ENCODE measurements around the gene DEFB112.

Gene DEFB112

GRCh38 chr6:50049829-50050228 lies at the start of gene DEFB112:
TSS of gene DEFB112 (minus strand) at chr6:50049929. CDS start at chr6:50049869, 60 bp downstream.
- no peak for DNase-seq (ENCODE audit: low read depth, low spot score)

- DNase-seq (ENCODE audit: low read depth, low spot score): no peak
These were observed 48.9 kb upstream of the DEFB112 start for GRCh38 chr6:50098641-50098993.

- DNase-seq (ENCODE audit: low read depth, low spot score): no peak
These were observed 48.4 kb upstream of the DEFB112 start for GRCh38 chr6:50097966-50098640.

- no peak for DNase-seq (ENCODE audit: low read depth, low spot score)
These were observed 46.6 kb upstream of the DEFB112 start for GRCh38 chr6:50096296-50096695.

- DNase-seq (ENCODE audit: low read depth, low spot score): no peak
These were observed 44.2 kb upstream of the DEFB112 start for GRCh38 chr6:50093938-50094272.

- DNase-seq (ENCODE audit: low read depth, low spot score): no peak
These were observed 43.6 kb upstream of the DEFB112 start for GRCh38 chr6:50093116-50093937.

GRCh38 chr6:50091641-50092040 lies 41.9 kb upstream of the DEFB112 start:
- DNase-seq (ENCODE audit: low read depth, low spot score): no peak

- DNase-seq (ENCODE audit: low read depth, low spot score): no peak
These were observed 40.2 kb upstream of the DEFB112 start for GRCh38 chr6:50089911-50090310.

- no peak for DNase-seq (ENCODE audit: low read depth, low spot score)
These were observed 37.7 kb upstream of the DEFB112 start for GRCh38 chr6:50087231-50087954.

- DNase-seq (ENCODE audit: low read depth, low spot score): no peak
These were observed 27.7 kb upstream of the DEFB112 start for GRCh38 chr6:50077385-50077784.

- no peak for DNase-seq (ENCODE audit: low read depth, low spot score)
These were observed 26.7 kb upstream of the DEFB112 start for GRCh38 chr6:50076431-50076830.

- no peak for DNase-seq (ENCODE audit: low read depth, low spot score)
These were observed 22.2 kb upstream of the DEFB112 start for GRCh38 chr6:50071921-50072320.

GRCh38 chr6:50070101-50070500 lies 20.4 kb upstream of the DEFB112 start:
- no peak for DNase-seq (ENCODE audit: low read depth, low spot score)

- DNase-seq (ENCODE audit: low read depth, low spot score): no peak
These were observed 12.3 kb upstream of the DEFB112 start for GRCh38 chr6:50062051-50062450.

GRCh38 chr6:50056242-50056641 lies 6.5 kb upstream of the DEFB112 start:
- no peak for DNase-seq (ENCODE audit: low read depth, low spot score)

GRCh38 chr6:50047026-50047425 lies 2.7 kb downstream of the DEFB112 start:
- no peak for DNase-seq (ENCODE audit: low read depth, low spot score)

- DNase-seq (ENCODE audit: low read depth, low spot score): no peak
These were observed 18.8 kb downstream of the DEFB112 start for GRCh38 chr6:50030777-50031562.

GRCh38 chr6:50030350-50030749 lies 19.4 kb downstream of the DEFB112 start:
- DNase-seq (ENCODE audit: low read depth, low spot score): no peak

- no peak for DNase-seq (ENCODE audit: low read depth, low spot score)
These were observed 24.5 kb downstream of the DEFB112 start for GRCh38 chr6:50025258-50025657.

- no peak for DNase-seq (ENCODE audit: low read depth, low spot score)
These were observed 27.8 kb downstream of the DEFB112 start, which contains the start of gene DEFB110 for GRCh38 chr6:50021894-50022293. TSS of gene DEFB110 (minus strand) at chr6:50021994. CDS start at chr6:50021935, 59 bp downstream.

- DNase-seq (ENCODE audit: low read depth, low spot score): no peak
These were observed 41.9 kb downstream of the DEFB112 start for GRCh38 chr6:50007819-50008218.

- no peak for DNase-seq (ENCODE audit: low read depth, low spot score)
These were observed 46.6 kb downstream of the DEFB112 start for GRCh38 chr6:50003139-50003538.

All from smooth muscle cell of the brain vasculature (primary cell).